HG03521 (cell line): ENCODE measurements around the gene LARGE1.

Experiments used
- ATAC-seq: cut with Tn5 transposase; IDR thresholded peaks from one replicate; pipeline ENCODE4 v1.9.1; 2021; ENCODE audit warnings: mild to moderate bottlenecking, moderate library complexity; ENCODE audit not compliant: unreplicated experiment

The LARGE1 gene

DNA sequence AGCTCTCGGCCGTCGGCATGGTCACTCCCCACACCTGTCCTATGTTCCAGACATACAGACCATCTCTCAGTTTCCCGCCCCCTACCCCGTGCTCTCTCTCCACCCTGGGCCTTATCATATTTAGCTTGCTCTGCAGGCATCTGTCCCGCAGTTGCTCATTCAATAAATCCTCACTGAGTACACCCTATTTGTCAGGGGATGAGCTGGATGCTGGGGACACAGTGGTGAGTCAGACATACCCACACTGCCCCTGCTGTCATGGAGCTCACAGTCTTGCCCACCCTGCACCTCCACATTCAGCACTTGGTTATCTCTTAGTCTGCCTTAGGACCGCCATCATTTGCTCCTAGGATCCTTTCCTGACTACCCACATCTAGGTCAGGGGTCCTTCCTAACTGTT, 313.8 kb downstream of the LARGE1 start:
- ATAC-seq = no peak

DNA sequence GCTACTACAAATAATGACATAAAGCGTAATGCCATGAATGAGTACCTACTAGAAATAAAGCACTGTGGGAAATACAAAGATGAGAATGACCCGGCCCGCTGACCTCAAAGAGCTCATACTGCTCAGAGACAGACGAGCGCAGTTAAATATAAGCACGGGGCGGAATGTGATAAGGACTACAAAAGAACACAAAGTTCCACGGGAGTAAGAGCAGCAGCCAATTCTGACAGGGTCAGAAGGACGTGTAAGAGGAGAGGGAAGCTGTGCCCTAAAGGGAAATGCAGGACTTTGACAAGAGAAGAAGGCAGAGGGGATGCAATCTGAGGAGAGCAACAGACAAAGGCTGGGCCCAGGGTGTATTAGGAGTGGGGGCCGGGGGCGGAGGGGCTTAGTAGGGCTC, 314.6 kb downstream of the LARGE1 start:
- ATAC-seq = no peak

DNA sequence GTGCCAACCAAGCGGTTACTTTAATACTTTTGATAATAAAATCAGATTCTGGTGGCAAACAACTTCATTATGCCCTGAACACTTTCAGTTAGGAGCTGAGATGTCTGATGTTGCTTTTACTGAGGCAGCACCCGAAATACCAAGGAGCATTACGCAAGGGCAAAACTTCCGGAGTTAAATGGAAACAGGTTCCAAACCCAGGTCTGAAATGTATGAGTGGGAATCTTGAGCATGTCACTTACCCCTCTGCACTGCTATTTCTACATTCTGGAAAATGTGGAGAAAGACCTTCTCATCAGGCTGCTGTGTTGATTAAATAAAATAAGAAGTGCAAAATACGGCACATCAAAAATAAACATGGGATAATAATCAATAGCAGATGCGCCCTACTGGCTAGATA, 315.1 kb downstream of the LARGE1 start:
- ATAC-seq = no peak

DNA sequence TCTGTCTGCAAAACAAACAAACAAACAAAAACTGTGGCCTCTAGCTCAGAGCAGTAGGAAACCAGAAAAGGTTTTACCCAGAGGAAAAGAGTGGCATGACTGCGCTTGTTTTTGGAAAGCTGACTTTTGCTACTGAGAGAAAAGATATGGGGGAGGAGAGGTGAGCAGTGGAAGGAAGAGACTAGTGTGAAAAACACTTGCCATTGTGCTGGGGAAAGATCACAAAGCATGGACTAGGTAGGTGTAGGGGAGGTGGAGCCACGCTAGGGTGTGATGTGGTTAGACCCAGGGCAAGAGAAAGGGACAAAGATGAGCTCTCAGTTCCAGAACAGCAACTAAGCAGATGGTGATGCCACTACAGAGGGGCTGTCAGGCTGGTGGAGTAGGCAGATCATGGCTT, 319.2 kb downstream of the LARGE1 start:
- ATAC-seq = no peak

DNA sequence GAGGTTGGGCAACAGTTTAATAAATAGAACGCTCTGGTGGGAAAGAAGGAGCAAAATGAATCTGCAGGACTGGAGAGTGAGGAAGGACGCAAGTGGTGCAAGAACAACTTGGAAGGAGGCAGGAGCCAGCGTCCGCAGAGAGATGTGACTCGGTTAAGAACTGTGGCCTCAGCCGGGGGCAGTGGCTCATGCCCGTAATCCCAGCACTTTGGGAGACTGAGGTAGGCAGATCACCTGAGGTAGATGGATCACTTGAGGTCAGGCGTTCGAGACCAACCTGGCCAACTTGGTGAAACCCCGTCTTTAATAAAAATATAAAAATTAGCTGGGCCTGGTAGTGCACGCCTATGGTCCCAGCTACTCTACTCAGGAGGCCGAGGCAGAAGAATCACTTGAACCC, 319.7 kb downstream of the LARGE1 start:
- ATAC-seq = no peak

DNA sequence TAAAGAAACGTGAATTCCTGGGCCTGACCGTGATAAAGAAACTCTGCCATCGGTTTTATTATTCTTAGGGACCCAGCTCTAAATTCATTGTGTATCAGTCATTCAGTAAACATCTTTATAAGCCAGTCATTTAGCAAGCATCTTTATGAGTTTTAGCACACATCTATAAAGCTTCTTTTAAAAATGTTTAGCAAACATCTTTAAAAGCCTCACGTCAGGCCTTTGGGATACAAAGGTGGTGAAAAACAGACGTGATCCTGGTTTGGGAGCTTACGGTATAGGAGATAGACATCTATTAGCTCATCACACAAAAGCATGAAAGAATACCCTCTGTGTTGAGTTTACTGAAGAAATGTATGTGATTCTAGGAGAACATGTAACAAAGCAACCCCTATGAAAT, 320.2 kb downstream of the LARGE1 start:
- no peak for ATAC-seq

DNA sequence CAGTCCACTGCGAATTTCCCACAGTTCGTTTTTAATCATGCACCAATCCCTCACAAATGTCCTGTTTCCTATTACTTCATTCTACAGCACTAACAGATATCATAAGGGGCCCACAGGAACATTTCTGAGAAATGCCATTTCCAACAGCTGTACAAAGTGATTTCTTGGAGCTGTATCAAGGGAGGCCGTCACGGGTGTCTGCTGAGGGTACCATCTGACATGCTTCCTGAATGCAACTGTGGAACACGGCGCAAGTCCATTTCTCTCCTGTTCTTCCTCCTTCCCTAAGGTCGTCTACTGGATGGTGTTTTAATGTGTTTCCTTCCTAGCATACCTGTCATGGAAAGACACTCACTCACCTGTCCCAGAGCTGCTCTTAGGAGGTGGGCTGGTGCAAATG, 320.7 kb downstream of the LARGE1 start:
- no peak for ATAC-seq

DNA sequence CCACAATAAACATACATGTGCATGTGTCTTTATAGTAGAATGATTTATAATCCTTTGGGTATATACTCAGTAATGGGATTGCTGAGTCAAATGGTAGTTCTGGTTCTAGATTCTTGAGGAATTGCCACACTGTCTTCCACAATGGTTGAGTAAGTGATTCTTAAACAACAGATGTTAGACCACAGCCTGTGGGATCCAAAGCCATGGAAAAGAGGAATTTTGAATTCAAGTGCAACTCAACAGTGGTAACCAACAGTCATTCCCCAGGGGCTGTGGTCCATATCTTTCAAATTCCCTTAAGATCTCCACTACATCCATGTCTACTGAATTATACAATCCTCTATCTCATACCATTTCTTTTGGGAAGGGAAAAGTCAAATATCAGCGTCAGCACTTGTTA, 321.5 kb downstream of the LARGE1 start:
- ATAC-seq = no peak

DNA sequence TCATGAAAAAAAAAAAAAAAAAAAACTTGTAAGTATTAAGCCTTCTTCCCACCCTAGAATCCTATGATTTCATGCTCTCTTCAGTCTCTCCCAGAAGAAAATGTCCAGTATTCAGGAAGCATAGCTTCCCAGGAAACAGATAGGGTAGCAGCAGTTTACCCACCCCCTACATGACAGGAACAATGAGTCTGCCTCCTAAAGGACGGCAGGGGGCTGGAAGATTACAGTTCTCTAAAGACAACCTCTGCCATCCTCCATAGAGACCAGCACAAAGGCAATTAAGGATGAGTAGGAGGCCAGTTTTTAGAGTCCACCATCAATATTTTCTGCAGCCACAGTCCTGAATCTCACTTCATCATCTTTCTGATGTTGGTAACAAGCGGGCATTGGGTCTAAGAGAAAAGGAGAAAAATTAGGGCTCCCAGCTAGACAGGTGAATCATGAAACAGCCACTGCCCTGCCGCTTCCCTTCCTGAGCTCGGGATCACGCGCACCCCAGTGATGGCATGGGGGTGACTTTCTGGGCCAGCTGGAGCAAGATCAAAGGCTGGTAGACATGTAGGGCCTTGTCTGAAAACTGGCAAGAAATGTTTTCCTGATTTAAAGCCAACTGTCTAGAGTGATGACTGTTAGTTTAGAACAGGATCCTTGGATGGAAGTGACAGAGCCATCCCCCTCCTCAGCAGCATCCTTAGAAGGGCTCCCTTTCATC, 322.8 kb downstream of the LARGE1 start:
- no peak for ATAC-seq

DNA sequence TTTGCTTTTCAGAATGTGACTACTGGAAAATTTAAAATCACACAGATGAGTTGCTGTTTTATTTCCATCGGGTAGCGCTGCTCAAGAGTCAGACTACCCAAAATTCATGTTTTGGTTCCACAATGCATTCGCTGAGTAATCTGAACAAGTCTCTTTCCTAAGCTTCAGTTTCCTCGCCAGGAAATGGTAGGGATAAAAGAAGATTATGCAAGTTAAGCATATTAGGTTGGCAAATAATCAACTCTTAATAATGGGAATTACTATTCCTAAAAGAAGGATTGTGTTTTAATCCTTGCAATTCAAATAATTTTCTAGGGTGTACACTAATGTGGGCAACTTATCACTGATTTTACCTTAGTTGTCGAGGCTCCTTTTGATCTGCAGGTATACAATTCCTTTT, 326.5 kb downstream of the LARGE1 start:
- ATAC-seq = no peak

DNA sequence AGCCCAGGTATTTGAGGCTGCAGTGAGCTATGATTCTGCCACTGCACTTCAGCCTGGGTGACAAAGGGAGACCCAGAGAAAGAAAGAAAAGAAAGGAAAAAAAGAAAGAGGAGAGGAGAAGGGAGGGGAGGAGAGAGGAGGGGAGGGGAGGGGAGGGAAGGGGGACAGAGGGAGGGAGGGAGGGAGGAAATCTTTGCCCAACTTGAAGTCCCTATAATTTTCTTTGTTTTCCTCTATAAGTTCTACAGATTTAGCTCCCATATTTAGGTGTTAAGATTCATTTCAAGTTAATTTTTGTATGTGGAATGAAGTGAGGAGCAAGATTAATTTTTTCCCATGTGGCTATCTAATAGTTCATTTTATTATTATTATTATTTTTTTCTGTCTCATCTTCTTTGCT, 328.3 kb downstream of the LARGE1 start:
- no peak for ATAC-seq

DNA sequence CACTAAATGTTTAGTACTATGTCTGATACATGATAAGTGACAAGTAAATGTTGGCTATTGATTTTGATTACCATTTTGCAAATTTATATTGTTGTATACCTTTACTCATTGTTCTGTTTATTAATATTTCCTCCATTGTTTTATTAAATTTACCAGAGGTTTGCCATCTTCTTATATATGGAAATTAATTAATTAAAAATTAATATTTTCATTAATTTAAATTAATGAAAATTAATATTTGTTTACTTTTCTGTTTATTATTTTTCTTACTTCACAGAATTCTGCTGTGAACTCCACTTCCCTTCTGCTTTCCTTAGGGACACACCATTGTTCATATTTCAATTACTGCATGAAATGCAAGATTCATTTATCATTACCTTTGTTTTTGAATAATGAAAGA, 331.0 kb downstream of the LARGE1 start:
- no peak for ATAC-seq

DNA sequence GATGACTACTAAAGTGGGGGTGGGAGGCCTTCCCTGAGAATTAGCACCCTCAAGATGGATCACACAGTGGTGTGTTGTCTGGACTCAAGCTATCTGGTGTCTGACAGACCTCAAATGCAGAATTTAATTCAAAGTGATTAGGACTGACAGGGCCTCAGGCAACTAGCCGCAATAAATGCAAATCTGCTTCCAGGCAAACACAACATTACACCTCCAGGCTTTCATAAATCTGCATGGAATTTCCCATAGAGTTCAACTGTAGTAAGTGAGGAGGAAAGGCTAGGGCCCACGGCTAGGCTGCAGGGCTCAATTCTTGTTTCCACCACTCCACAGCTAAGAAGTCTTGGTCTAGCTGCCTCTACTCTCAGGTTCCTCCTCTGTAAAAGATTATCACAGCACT, 331.4 kb downstream of the LARGE1 start:
- no peak for ATAC-seq

DNA sequence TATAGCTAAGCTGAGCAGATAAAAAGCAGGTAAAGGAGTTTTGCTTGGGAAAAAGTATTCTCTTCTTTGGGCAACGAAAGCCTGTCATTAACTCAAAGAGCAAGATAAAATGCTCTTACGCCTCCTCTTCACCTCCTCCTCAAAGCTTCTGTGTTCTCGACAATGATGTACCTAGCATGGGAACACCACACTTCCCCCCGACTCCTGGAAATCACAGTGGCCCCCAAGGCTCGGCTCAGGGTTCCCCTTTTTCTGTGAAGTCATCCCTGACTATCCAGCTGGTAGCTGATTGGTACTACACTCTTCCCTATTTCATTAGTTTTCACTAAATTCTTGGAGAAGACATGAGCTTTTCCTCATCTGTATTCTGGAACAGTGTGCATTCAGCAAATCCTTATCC, 336.1 kb downstream of the LARGE1 start:
- ATAC-seq = no peak

DNA sequence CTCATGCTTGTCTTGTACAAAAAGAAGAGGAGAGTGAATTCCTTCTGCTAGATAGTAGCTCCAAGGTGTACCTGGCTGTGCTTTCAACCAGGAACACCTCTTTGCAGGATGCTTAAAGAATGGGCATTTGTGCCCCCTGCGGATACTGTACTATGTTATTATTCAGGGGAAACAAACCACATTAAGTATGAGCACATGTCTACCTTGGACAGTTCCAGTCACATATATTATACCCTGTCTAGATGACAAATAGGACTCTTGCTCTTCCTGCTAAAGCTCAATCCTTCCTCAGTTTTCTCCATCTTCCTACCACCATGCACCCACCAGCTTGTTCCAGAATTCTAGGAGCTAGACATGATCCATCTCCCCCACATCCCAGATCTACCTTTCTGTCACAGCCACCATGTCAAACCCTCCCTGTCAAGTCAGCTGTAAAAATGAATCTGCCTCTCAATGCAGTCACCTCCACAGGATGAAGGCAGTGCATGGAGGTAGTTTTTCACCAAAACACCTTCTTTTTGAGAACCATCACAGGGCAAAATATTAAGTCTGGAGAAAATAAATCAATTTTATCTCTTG, 337.4 kb downstream of the LARGE1 start:
- ATAC-seq = no peak

DNA sequence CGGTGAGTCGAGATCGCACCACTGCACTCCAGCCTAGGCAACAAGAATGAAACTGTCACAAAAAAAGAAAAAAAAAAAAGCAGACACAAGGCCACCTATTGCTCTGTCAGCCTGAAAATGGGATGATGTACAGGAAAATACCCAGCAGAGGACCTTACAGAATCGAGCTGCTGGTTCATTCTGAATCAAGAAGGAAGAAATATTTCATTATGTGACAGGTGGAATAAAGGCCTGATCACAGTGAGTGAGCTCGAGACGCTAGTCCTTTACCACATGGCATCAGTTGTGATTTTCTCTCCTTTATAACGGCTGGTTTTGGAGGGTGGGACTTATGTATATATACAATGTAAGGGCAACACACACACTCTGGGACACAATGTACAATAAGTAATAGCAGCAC, 340.0 kb downstream of the LARGE1 start:
- ATAC-seq = no peak

DNA sequence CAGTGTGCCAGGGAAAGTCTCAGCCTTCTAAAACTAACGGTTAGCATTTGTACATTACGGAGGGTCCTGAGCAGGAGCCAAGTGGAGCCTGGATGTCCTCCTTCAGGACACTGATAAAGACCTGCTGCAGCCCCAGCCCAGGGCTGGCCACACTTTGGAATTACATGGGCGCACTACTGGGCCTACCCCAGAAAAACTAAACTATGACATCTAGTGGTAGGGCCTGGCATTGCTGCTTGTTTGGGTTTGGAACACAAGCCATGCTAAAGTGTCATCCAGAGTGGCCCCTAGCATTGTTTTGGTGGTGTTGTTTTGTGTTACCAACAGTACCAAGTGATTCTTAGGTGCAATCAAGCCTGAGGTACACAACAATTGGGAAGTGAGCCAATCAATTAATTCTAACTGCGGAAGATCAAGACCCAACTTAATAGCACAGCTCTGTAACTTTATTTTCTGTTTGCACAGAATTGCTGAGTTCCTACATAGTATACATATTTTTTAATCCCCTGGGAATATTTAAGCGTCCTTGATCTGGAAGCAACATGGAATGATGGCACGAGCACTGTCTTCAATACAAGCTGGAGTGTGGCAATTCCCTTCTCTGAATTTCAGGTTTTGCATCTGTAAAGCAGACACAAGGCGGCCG, 340.7 kb downstream of the LARGE1 start:
- ATAC-seq = no peak

DNA sequence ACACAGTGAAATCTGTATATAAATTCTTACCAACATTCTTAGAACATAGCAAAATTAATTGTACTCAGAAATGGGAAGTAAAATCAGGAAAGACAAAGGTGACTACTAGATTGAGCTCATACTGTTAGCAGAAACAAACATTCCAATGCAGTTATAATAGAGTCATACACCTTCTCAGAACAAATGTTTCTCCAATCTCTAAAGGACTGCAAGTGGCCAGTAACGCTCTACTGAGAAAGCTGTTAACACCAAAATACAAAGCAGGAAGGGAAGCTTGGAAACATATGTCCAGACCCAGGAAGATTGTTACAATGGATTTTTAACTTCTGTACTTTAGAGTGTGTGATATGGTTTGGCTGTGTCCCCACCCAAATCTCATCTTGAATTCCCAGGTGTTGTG, 341.5 kb downstream of the LARGE1 start:
- no peak for ATAC-seq

DNA sequence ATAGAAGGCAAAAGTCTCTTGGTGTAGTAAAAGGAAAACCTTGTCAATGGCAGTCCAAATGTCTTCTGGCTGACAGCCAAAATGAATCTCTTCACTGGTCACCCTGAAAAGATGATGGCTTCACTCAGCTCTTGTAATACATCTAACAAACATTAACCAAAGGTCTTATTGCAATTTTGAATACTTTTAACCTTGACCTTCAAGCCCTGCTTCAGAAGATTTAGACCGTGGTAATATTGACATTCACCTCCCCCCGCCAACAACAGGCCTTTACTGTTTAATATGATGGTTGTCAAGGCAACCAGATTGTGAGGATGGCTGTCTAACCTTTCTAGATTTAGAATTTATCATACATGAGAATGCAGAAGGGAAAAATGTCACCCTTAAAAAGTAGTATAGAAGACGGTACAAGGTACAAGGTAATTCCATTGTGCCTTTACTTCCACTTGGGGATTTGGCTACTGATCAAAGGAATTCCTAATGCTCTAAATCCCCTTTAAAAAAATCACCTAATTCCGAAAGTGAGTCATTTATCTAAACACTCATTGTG, 342.3 kb downstream of the LARGE1 start:
- no peak for ATAC-seq

DNA sequence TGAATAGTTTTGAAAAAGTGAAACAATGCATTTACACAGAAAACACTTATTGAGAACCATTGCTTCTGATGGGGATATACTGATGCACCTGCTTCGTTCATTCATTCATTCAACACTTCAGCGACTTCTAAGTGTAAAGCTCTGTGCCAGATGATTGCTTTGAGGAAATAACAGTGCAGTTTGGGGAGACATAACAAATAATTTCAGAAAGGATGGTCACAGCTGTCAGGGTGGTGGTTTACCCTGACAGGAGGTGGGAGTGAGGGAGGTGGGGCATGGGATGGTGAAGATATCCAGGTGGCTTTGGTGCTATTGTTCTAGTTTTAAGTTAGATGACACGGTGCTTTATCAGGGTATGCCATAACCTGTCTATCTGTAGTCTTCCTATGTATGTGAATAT, 344.1 kb downstream of the LARGE1 start:
- ATAC-seq = no peak

DNA sequence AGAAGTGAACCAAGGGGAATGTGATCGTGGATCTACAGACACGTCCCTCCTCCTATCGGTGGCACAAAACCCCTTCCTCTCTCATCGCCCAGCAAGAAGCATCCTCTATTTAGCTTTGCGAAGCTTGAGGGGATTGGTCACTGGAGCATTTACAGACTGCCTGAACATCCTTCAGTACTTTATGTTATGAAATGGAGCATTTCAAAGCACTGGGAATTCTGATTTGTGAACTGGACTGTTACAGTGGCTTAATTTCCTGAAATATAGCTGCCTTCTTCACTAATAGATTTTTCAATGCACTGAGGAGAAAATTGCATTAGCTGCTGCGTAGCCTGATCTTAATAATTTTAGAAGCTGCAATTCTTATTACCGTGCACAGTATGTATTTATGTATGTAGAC, 344.5 kb downstream of the LARGE1 start:
- ATAC-seq = no peak

DNA sequence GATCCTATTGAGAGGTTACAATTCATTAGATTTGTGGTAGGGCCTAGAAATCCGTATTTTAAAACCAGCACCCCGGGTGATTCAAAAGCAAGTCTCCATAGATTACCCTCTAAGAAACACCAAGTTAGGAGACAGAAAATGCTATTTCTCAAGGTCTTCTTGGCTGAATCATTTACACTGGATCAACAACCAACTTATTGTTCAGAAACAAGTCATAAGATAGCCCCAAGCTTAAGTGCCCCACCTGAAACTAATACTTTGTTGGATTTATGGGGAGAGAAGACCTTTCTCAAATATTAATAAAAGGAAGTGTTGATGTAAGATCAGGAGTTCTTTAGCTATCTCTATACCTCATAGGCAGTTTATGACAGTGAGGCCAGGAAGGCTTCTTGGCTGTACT, 345.2 kb downstream of the LARGE1 start:
- no peak for ATAC-seq
